Activated T-cell treated with anti-CD3 and anti-CD28 coated beads for 24 hours (primary cell): ENCODE data around the gene SCAF1.

ENCODE experiments used
- DNase-seq: peaks from one replicate; pipeline ENCODE4 v3.0.0-alpha.2; 2020; ENCODE audit warnings: low read depth

SCAF1 gene, protein sequence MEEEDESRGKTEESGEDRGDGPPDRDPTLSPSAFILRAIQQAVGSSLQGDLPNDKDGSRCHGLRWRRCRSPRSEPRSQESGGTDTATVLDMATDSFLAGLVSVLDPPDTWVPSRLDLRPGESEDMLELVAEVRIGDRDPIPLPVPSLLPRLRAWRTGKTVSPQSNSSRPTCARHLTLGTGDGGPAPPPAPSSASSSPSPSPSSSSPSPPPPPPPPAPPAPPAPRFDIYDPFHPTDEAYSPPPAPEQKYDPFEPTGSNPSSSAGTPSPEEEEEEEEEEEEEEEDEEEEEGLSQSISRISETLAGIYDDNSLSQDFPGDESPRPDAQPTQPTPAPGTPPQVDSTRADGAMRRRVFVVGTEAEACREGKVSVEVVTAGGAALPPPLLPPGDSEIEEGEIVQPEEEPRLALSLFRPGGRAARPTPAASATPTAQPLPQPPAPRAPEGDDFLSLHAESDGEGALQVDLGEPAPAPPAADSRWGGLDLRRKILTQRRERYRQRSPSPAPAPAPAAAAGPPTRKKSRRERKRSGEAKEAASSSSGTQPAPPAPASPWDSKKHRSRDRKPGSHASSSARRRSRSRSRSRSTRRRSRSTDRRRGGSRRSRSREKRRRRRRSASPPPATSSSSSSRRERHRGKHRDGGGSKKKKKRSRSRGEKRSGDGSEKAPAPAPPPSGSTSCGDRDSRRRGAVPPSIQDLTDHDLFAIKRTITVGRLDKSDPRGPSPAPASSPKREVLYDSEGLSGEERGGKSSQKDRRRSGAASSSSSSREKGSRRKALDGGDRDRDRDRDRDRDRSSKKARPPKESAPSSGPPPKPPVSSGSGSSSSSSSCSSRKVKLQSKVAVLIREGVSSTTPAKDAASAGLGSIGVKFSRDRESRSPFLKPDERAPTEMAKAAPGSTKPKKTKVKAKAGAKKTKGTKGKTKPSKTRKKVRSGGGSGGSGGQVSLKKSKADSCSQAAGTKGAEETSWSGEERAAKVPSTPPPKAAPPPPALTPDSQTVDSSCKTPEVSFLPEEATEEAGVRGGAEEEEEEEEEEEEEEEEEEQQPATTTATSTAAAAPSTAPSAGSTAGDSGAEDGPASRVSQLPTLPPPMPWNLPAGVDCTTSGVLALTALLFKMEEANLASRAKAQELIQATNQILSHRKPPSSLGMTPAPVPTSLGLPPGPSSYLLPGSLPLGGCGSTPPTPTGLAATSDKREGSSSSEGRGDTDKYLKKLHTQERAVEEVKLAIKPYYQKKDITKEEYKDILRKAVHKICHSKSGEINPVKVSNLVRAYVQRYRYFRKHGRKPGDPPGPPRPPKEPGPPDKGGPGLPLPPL

DNA sequence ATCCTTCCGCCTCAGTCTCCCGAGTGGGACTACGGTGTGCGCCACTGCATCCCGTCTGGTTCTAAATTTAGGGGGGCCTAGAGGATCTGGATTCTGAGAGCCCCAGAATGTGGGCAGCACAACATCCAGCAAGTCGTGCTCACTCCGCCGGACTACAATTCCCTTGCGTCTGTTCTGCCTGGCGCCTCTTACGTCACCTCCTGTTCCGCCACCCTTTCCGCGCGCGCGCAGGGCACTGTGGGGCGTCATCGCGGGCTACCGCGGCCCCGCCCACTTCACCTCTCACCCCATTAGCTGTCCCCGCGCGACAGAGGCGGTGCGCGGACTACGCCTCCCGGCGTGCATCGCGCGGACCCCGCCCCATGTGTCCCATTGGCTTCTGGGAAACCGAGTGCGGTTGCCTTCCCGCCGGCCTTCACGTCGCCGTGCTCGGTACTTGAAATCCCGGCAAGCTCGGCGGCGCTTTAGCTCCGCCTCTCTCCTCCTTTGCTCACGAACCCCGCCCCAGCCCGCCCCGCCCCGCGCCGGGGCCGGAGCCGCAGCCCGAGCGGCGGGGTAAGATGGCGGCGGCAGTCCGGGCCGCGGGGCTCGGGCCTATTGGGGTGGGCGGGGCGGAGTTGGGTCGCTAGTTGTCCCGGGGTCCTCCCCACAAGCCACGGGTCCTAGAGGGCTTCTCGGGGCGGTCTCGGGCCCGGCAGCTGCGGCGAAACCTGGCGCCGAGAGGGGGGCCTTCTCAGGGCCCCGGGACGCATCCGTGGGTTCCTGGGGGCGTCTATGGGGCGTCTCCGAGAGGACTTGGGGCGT, at the start of gene SCAF1:
Gene SCAF1, plus strand, starts transcription at position 522 of the 804 bp plus-strand sequence. CDS start 2,818 bp downstream, outside the sequence.
- peak; percentile 99 for DNase-seq

DNA sequence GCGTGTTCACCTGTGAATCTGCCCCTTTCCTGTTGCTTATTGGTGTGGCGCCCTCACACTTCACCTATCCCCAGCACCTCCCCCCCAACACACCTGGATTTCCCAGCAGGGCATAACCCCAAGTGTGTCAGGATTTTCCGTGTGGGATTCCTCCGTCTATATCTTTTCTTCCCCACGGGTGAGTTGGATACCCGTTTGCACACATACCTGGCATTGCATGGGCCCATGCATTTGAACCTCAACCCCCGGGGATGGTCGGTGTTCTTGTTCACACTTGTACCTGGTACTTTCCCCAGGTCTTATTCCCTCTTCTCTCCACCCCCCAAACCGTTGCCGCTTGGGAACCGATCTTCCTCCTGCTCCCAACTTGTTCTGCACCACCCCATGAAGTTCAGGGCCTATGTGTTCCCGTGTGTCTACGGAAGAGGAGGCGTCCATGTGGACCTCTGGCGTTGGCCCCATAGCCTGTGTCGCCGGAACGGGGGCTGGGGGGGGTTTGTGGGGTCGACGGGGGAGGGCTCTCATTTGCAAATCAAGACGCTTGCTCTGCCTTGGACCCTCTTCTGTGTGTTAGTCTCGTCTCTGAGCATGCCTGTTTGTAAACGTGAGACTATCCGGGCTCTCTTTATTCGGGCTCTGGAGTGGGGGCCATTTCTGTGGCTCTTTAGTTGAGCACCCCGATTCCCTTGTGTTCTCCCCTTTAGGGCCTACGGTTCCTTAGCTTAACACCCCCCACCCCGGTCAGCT, 49.4 kb upstream of the SCAF1 start:
- no peak for DNase-seq

- DNase-seq, result peak; percentile 90
Observed at GRCh38 chr19:49593233-49594113, 48.5 kb upstream of the SCAF1 start.

DNA sequence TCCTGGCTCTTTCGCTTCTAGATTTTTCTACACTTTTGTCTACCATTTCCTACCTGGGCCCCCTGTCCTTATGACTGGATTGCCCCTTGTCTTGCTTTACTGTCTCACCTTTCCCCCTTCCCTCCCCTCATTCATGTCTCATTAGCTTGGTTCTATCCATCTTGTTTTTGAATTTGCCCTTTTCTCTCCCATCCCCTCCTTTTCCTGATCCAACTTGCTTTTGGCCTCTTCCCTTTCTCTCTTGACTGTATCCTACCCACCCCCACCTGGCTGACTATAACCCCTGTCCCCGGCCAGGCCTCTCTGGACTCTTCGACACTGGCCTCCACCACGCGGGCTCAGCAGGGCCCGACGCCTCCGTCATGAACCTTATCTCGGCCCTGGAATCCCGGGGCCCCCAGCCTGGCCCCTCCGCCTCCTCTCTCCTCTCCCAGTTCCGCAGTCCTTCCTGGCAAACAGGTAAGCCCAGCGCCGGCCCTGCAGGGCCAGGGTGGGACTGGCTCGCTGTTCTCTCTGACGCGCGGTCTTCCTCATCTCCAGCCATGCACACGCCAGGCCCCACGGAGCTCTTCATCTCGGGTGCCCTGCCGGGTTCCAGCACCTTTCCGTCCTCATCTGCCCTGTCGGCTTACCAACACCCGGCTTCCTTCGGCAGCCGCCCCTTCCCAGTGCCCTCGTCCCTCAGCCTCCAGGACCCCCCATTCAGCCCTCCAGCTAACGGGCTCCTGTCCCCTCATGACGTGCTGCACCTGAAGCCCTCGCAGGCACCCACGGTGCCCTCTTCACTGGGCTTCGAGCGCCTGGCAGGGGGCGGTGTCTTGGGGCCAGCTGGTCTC, 47.6 kb upstream of the SCAF1 start:
- no peak for DNase-seq

DNA sequence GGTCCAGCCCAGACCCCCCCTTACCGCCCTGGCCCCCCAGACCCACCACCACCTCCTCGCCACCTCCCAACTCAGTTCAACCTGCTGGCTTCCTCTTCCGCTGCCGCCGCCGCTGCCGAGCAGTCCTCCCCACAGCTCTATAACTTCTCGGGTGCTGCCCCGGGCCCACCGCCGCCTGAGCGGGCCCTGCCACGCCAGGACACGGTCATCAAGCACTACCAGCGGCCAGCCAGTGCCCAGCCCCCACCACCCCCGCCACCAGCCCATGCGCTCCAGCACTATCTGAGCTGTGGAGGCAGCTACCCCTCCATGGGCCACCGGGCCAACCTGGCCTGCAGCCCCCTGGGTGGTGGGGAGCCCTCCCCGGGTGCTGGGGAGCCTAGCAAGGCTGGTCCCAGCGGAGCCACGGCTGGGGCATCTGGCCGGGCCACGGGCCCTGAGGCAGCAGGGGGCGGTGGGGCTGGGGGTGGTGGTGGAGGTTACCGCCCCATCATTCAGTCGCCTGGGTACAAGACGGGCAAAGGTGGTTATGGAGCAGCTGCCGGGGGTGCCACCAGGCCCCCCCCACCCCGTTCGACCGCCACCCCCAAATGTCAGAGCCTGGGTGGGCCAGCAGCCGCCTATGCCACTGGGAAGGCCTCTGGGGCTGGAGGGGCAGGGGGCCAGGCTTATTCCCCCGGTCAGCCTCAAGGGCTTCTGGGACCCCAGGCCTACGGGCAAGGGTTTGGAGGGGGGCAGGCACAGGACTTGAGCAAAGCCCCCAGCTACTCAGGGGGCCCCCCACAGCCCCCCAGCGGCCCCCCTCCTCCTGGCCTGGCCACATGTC, 46.8 kb upstream of the SCAF1 start:
- DNase-seq, result no peak

DNA sequence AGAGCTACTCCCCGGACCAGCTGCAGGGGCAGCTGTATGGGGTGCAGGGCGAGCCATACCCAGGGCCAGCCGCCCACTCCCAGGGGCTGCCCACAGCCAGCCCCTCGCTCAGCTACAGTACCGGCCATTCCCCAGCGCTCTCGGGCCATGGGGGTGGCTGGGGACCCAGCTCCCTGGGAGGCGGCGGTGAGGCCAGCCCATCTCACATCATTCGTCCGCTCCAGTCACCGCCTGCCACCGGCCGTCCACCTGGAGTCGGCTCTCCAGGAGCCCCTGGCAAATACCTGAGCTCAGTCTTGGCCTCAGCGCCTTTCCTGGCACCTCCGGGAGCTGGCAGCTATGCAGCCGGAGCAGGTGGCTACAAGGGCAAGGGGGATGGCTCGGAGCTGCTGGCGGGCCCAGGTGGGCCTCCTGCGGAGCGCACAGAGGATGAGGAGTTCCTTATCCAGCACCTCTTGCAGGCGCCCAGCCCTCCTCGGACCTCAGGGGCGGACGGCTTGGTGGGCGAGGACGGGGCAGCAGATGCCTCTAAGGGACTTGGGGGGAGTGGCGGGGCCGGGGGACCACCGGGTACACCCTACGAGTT, 46.1 kb upstream of the SCAF1 start:
- no peak for DNase-seq

GRCh38 chr19:49596407-49596806, 45.6 kb upstream of the SCAF1 start:
- DNase-seq, result no peak

DNA sequence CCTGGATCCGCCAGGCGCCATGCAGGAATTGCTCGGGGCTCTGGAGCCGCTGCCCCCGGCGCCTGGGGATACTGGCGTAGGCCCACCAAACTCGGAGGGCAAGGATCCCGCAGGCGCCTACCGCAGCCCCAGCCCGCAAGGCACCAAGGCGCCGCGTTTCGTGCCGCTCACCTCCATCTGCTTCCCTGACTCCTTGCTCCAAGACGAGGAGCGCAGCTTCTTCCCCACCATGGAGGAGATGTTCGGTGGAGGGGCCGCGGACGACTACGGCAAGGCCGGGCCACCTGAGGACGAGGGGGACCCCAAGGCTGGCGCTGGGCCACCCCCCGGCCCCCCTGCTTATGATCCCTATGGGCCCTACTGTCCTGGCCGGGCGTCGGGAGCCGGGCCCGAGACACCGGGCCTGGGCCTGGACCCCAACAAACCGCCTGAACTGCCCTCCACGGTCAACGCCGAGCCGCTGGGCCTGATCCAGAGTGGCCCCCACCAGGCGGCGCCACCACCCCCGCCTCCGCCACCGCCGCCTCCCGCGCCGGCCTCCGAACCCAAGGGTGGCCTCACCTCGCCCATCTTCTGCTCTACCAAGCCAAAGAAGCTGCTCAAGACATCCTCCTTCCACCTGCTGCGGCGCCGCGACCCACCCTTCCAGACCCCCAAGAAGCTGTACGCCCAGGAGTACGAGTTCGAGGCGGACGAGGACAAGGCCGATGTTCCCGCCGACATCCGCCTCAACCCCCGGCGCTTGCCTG, 44.9 kb upstream of the SCAF1 start:
- DNase-seq, result no peak

GRCh38 chr19:49597703-49597974, 44.4 kb upstream of the SCAF1 start:
- DNase-seq, result no peak

GRCh38 chr19:49599378-49600295, 42.4 kb upstream of the SCAF1 start:
- no peak for DNase-seq

GRCh38 chr19:49601482-49602038, 40.4 kb upstream of the SCAF1 start:
- no peak for DNase-seq

DNA sequence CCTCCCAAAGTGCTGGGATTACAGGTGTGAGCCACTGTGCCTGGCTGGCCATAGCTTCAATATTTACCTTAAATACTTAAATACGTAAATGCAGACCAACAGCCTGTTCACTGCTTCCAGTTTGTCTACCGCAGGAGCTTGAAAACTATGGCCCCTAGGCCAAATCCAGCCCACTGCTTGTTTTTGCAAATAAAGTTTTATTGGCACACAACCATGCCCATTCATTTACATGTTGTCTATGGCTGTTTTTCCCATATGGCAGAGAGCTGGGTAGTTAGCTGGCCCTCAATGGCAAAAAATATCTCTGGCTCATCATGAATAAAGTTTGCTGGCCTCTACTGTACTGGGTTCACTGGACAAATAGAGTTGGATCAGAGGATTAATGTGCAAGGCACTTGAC, 39.2 kb upstream of the SCAF1 start:
- DNase-seq, result no peak

GRCh38 chr19:49605605-49606004, 36.4 kb upstream of the SCAF1 start:
- DNase-seq, result no peak

DNA sequence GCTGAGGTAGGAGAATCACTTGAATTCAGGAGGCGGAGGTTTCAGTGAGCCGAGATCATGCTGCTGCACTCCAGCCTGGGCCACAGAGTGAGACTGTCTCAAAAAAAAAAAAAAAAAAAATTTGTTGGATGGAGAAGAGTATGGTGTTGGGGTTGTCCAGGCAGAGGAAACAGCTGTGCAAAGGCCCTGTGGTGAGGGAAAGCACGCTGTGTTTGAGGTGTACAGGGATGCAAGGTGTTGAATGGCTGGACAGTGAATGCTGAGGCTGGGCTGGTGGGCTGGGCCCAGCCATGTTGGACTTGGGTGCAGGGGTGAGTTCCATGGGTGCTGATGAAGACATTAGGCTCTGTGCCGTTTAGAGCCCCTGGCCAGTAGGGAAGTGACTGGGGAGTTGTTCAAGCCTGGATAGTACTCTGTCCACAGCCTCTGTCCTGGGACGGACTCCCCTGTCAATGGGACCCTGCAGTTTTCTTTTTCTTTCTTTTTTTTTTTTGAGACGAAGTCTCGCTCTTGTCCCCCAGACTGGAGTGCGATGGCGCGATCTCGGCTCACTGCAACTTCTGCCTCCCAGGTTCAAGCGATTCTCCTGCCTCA, 32.4 kb upstream of the SCAF1 start:
- no peak for DNase-seq

DNA sequence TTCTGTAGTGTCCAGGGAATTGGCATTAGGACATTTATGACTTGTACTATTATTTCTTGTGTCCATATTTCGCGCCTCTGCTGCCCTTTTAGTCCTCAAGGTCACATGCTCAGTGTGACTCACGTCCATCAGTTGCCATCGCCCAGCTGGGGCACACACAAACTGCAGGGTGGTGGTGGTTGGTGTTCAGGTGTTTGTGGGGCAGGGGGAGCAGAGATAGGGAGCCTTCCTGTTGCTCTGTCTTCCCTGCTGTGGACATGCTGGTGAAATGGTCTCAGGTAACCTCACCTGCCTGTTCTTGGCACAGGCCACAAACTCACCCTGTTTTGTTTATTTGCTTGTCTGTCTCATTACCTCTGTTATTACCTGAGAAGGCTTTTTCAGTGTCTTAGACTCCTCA, 28.6 kb upstream of the SCAF1 start:
- DNase-seq, result no peak
